GM19238 (cell line): Measurements from ENCODE around the gene NUDT21.
"Not testable (repeated sequence)": the region's sequence is repeated elsewhere in the genome, so short reads cannot be mapped to it uniquely, and the experiment has no call there.

Experiments used
- DNase-seq: peaks from one replicate; pipeline ENCODE4 v3.0.0; 2011; ENCODE audit warnings: low spot score; ENCODE audit not compliant: insufficient read length

Gene NUDT21

DNA sequence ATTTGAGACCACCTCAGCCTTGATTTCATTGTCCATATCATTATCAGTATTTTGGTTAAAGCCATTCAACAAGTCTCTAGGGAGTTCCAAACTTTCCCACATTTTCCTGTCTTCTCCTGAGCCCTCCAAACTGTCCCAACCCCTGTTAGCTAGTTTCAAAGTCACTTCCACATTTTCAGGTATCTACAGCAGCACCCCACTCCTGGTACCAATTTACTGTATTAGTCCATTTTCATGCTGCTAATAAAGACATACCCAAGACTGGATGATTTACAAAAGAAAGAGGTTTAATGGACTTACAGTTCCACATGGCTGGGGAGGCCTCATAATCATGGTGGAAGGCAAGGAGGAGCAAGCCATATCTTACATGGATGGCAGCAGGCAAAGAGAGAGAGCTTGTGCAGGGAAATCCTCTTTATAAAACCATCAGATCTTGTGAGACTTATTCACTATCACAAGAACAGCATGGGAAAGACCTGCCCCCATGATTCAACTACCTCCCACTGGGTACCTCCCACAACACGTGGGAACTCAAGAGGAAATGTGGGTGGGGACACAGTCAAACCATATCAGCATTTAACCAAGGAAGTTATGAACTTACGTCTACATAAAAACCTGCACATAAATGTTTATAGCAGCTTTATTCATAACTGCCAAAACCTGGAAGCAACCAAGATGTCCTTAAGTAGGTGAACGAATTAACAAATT is 70.2 kb downstream of the NUDT21 start:
- not testable (repeated sequence) for DNase-seq
